HG03095 (cell line): ENCODE results near the gene CFAP70.
A peak's percentile ranks its signal among the peaks of the same experiment; 100 is the strongest.
"Not testable (repeated sequence)": the region's sequence is repeated elsewhere in the genome, so short reads cannot be mapped to it uniquely, and the experiment has no call there.

Source experiments
- ATAC-seq: cut with Tn5 transposase; IDR thresholded peaks from one replicate; pipeline ENCODE4 v1.9.1; 2021; ENCODE audit warnings: moderate library complexity; ENCODE audit not compliant: unreplicated experiment

CFAP70 gene

DNA sequence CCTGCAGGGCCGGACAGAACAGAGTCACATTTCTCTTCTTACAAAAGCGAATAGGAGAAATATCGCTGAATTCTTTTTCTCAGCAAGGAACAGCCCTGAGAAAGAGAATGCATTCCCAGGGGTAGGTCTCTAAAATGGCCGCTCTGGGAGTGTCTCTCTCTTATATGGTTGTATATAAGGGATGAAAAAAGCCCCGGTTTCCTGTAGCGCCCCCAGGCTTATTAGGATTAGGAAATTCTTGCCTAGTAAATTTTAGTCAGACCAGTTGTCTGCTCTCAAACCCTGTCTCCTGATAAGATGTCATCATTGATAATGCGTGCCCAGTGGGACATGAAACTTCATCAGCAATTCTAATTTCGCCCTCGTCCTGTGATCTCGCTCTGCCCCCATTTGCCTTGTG, 100.1 kb downstream of the CFAP70 start:
- ATAC-seq = not testable (repeated sequence)

DNA sequence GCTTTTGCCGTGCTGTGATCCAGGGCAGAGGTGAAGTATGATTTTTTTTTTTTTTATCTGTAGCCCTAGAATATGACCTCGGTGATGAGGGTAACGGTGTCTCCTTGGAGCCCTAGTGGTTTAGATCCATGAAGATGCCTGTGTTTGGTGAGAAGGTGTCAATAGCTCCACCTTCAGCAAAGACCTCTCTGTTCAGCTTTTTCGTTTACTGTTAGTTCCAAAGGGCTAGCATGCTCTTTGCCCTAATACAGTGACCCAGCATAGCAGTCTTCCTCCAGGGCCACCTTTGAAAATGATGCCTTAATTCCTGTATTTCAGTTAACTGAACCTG, 105.5 kb downstream of the CFAP70 start:
- ATAC-seq = peak; percentile 13

GRCh38 chr10:73252445-73253224, 106.0 kb downstream of the CFAP70 start, which contains the start of gene MRPS16:
TSS of gene MRPS16 (minus strand) at chr10:73252644. CDS start at chr10:73252482, 162 bp downstream.
- ATAC-seq = peak; percentile 81

GRCh38 chr10:73251683-73252444, 106.8 kb downstream of the CFAP70 start:
- ATAC-seq = peak; percentile 33

- ATAC-seq = no peak
Observed at GRCh38 chr10:73248259-73248724, 110.4 kb downstream of the CFAP70 start.

DNA sequence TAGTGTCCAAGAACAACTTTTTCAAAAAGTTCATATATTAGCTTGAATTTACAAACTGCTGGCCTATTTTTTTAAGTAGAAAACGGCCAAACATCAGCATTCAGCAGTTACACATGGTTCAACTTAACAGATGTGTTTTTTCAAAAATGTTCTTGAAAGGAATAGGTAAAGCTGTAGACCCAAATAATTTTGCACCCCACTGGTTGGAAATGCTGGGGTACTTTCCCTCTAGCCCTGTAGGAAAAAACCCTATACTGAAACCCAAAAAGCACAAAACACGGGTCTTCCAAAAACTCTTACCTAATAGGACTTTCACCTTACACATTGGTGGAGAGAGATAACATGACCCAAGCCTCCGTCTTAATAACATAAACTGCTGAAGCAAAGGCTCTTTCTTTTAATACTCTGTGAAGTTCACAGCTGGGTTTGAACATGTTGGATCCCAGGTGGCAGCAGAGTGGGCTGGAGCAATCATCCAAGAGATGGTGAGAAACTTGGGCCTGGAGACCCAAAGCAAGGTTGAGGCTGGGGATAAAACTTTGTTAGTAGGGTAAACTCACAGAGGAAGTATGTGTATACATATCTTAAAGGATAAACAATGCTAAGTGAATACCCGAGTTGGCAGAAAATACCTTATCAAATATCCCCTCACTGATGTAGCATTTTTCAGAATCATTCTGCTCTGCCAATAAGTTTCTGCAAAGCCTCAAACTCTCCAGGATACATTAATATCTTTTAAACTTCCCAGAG, 111.0 kb downstream of the CFAP70 start:
- ATAC-seq = no peak

DNA sequence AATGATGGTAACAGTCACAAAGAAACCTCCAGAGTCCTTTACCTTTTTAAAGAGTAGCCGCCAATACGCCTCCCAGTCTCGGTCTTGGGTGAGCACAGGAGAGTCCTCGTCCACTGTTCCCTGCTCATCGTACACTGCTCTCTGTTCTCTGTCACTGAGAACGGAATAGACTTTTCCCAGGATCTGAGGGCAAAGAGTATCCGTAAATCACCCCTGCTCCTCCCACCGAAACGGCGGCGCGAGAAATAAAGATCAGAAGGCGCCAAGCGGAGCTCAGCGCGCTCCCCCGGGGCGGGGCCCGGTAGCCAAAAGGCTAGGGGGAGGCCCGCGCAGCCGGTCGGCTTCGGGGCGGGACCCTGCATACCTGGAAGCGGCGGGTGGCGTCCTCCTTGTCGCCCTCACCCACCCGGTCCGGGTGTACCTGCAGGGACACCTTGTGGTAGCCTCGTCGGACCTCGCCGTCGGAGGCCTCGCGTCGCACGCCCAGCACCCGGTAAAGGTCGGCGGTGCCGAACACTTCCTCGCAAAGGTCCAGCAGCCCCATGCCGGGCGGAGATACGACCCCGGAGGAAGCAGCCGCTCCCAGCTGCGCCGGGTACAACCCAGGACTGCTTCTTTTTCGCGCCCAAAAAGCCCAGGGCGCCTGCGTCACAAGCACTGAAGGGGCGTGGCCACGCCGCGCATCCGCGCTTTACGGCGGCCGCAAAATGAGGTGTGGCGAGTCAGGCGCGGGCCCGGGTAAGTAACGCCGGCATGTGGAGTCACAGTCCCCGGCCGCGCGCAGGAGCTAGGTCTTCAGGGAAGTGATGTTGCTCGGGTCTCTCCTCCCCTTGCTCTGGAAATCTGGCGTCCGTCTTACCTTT, 111.8 kb downstream of the CFAP70 start, which contains the start of gene DNAJC9:
TSS of gene DNAJC9 (minus strand) at position 610 of the 863 bp plus-strand sequence. CDS start at position 544, 66 bp downstream.
- ATAC-seq = peak; percentile 78

DNA sequence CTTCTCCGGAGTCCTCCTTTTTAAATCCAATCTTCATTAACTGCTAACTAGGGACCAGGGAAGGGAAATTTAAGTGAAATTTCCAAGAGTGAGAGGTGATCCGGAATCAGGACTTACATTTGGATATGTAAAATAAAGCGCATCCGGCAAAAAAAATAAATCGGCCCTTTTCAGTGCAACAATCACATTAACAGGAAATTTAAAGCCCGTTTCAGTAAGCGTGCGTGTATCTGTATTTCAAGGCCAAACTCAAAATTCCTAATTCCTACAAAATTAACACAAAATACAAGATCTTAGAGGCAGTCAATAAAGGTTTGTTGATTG, 112.4 kb downstream of the CFAP70 start:
- ATAC-seq = no peak

GRCh38 chr10:73244866-73245477, 113.7 kb downstream of the CFAP70 start:
- no peak for ATAC-seq

DNA sequence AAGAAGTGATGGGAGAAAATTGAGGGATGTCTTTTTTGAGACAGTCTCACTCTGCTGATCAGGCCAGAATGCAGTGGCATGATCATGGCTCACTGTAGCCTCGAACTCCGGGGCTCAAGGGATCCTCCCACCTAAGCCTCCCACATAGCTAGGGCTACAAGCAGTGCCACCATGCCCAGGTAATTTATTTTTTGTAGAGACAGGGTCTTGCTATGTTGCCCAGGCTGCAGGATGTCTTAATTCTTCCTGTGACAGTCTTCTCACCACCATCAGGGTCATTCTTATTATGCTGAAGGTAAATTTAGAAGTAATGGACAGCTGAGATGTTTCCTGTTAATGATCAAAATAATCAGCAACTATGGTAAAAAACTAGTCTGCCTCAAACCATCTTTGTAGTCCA, 118.8 kb downstream of the CFAP70 start:
- ATAC-seq = no peak

GRCh38 chr10:73238990-73239566, 119.6 kb downstream of the CFAP70 start:
- no peak for ATAC-seq

- no peak for ATAC-seq
Observed at GRCh38 chr10:73234695-73235094, 124.0 kb downstream of the CFAP70 start.

GRCh38 chr10:73233883-73234282, 124.8 kb downstream of the CFAP70 start:
- no peak for ATAC-seq

- ATAC-seq = no peak
Observed at GRCh38 chr10:73232887-73233286, 125.8 kb downstream of the CFAP70 start.

DNA sequence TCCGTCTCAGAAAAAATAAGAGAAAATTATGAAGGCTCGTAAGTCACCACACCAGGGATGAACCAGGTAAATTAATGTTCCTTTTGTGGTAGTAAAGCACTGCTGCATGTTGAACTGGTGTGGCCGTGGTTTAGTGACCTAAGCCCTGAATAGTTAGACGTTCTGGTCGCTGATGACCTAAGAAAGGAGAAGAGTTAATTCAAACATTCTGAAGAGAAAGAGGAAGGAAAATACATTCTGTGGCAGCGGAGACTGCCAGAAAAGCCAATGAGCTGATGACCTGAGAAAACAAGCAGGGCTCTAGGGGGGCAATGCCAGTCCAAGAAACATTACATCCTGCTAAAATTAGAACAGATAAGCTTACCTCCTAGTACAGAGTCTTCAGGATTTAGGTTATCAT, 129.1 kb downstream of the CFAP70 start:
- ATAC-seq = no peak

DNA sequence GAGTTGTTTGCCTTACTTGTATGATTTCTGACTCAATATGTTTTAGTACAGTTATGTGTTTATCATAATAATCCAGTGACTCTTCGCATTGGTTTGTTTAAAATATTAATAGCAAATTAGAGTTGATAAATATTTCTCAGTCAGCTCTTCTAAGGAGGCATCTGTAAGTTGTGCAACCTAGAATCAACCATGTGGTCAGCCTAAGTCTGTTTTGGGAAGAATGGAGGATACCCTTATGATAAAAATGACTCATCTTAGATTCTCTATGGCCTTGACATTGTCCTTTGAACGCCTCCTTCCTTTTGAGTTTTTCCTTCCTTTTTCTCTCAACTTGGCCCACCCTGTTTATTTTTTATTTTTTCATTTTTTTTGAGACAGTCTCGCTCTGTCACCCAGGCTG, 130.4 kb downstream of the CFAP70 start:
- ATAC-seq = no peak

DNA sequence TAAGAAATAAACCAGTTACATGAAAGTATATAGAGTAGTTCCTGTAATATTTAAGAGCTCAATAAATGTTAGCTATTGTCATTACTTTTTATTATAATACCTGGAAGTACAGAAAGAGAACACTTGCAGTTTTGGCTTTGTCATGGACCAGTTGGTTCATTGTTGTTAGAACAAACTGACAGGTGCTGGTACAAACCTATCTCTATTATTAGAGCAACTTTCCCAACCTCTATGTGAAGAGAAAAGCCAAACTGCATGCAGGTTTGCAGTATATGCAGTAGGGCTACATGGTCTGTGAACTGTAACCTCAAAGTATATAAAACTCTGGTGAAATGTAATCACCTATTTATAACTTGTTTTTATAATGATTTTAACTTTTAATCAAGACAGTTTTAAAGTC, 132.0 kb downstream of the CFAP70 start:
- ATAC-seq = no peak

GRCh38 chr10:73225518-73225917, 133.1 kb downstream of the CFAP70 start:
- ATAC-seq = no peak

GRCh38 chr10:73220989-73221388, 137.7 kb downstream of the CFAP70 start:
- ATAC-seq = no peak

DNA sequence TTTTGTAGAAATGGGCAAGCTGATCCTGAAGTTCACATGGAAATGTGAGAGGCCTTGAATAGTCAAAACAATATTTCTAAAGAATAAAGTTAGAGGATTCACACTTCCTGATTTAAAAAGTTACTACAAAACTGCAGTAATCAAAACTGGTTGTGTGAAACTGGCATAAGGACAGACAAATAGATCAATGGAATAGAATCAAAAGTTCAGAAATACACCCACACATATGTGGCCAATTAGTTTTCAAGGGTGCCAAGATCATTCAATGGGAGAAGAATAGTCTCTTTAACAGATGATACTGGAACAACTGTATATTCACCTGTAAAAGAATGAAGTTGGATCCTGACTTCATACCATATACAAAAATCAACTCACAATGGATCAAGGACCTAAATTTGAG, 139.3 kb downstream of the CFAP70 start:
- no peak for ATAC-seq
